HG03354 (cell line): ENCODE results near the gene TTC8.

Source experiments
- ATAC-seq: cut with Tn5 transposase; IDR thresholded peaks from one replicate; pipeline ENCODE4 v1.9.1; 2021; ENCODE audit warnings: mild to moderate bottlenecking; ENCODE audit not compliant: unreplicated experiment, poor library complexity, severe bottlenecking

Gene TTC8

DNA sequence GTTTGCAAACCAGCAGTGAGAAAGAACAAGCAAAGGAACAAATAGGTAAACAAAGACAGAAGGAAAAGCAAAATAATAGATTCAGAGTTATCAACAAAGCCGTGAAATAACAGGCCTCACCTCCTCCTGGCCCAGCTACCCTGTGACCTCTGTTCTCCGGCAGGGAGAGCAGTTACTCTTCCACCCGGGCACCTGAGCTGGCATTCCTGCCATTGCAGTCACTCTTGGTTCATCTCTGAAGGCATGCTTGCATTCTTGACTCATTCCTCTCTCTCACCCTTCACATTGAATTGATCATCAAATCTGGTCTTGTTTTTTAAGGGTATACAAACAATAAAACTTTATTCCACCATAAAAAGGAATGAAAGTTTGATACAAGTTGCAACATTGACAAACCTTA is 95.1 kb downstream of the TTC8 start:
- ATAC-seq, result no peak
